ENCODE results near the gene BRINP1.

The BRINP1 gene

DNA sequence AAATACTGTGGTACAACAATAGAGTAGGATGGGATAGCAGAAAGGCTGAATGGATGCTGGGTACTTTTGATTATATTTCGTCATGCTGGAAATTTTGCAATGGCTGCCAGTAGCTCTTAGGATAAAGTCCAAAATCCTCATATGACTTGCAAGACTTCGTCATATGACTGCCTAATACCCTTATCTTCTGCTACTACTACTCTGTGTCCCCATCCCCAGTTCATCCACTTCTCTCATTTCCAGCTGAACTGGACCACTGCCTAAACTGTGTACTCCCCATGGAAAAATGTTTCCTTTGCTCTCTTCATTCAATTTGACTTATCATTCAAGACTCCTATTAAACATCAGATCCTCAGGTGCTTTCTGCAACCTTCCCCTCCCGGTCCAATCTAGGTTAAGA lies 212.9 kb downstream of the BRINP1 start:
- ChIA-PET POLR2A (no interaction called here), CTCF (no interaction called here)
- TF ChIP-seq, protein P1, sequence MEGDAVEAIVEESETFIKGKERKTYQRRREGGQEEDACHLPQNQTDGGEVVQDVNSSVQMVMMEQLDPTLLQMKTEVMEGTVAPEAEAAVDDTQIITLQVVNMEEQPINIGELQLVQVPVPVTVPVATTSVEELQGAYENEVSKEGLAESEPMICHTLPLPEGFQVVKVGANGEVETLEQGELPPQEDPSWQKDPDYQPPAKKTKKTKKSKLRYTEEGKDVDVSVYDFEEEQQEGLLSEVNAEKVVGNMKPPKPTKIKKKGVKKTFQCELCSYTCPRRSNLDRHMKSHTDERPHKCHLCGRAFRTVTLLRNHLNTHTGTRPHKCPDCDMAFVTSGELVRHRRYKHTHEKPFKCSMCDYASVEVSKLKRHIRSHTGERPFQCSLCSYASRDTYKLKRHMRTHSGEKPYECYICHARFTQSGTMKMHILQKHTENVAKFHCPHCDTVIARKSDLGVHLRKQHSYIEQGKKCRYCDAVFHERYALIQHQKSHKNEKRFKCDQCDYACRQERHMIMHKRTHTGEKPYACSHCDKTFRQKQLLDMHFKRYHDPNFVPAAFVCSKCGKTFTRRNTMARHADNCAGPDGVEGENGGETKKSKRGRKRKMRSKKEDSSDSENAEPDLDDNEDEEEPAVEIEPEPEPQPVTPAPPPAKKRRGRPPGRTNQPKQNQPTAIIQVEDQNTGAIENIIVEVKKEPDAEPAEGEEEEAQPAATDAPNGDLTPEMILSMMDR (IDR thresholded peaks at IDR 0.05; ENCODE audit: insufficient read depth, low read length, missing control alignments) = no peak
- DNase-seq (ENCODE audit: low read depth, low spot score) = no peak
- H3K4me3 ChIP-seq (ENCODE audit: low read depth, low read length) = no peak overlapping the region

DNA sequence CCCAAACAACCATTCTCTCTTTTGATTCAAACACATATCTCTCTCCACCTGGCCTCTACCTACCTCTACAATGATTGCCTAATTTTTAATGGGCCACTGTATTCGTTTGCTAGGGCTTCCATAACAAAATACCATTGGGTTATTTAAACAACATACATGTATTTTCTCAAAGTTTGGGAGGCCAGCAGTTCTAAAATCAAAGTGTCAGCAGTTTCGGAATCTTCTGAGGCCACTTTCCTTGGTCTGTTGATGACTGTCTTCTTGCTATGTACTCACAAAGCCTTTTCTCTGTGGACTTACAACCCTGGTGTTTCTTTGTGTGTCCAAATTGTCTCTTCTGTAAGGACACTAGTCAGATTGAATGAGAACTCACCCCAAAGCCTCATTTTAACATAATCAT lies 214.7 kb downstream of the BRINP1 start:
- H3K4me3 ChIP-seq (ENCODE audit: low read depth, low read length) = no peak overlapping the region
- ChIA-PET POLR2A (no interaction called here), CTCF (no interaction called here)
- TF ChIP-seq, protein P1 (IDR thresholded peaks at IDR 0.05; ENCODE audit: insufficient read depth, low read length, missing control alignments) = no peak
- DNase-seq (ENCODE audit: low read depth, low spot score) = no peak

DNA sequence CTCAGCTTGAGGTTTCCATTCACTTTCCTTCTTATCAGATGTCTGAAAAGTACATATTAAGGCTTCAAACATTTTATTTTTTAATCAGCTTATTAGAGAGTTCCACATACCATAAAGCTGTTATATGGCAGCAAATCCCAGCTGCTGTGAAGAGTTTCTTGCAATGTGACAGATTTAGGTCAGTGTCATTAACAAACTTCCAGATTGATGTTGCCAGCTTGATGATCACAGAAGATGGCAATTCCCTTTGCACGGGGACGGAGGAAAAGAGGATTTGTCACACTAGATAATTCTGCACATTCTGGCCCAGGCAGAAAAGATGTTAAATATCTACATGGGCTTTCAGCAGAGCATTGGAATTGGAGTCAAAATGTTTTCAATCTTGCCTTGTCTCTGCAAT lies 215.8 kb downstream of the BRINP1 start:
- TF ChIP-seq, protein P1 (IDR thresholded peaks at IDR 0.05; ENCODE audit: insufficient read depth, low read length, missing control alignments) = no peak
- no peak for DNase-seq (ENCODE audit: low read depth, low spot score)
- POLR2A ChIA-PET = no interaction called here
- H3K4me3 ChIP-seq (ENCODE audit: low read depth, low read length) = no peak overlapping the region
- CTCF ChIA-PET = no interaction called here

DNA sequence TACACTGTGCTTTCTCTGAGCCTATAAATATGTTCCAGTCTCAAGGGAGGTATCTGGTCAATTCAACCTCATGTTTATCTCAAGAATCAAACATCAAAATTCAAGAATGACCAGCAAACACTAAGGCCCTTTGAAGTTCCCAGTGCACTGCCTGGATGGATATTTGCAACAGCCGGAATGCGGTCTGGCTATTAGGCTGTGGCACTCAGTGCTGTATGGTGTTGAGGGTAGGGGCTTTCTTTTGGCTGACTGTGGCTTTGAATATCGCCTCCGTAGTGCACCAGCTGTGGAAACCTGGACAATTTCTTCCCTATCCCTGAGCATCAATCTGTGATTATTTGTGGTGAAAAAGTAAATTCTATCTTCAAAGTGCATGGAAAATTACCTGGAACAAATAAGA lies 220.4 kb downstream of the BRINP1 start:
- no peak for DNase-seq (ENCODE audit: low read depth, low spot score)
- POLR2A ChIA-PET = no interaction called here
- H3K4me3 ChIP-seq (ENCODE audit: low read depth, low read length) = no peak overlapping the region
- CTCF ChIA-PET = no interaction called here
- TF ChIP-seq, protein P1 (IDR thresholded peaks at IDR 0.05; ENCODE audit: insufficient read depth, low read length, missing control alignments) = no peak

DNA sequence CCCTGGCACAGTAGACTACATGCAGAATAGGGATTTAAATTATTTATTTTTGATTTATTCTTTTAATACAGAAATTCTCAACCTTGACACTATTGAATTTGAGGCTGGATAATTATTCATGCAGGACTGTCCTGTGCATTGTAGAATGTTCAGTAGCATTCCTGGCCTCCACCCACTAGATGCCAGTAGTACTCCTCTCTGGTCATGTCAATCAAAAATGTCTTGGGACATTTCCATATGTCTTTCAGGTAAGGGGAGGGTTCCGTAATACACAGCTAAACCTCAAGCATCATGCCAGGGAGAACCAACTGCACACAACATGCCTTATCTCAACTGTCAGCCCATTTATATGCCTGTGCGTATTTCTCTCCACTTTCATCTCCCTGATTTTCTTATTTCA lies 231.8 kb downstream of the BRINP1 start:
- no peak overlapping the region for H3K4me3 ChIP-seq (ENCODE audit: low read depth, low read length)
- CTCF ChIA-PET = no interaction called here
- TF ChIP-seq, protein P1 (IDR thresholded peaks at IDR 0.05; ENCODE audit: insufficient read depth, low read length, missing control alignments) = no peak
- DNase-seq (ENCODE audit: low read depth, low spot score) = no peak
- POLR2A ChIA-PET = no interaction called here

DNA sequence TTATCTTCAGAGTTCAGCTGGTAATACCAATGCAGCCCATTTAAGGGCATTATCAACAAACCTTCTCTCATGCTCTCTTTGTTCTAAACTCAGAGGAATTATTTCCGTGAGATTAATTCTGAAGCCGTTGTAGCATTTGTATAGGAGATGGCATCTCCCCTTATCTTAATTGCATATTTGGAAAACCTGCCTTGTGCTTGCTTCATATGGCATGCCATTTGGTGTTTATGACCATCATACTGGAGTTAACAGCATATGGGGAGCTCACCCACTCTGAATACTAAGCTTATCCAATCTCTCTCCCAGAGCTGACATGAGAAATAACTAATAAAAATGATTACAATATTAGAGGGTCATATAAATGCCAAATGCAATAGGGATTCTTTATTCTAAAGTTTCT lies 243.2 kb downstream of the BRINP1 start:
- no peak for DNase-seq (ENCODE audit: low read depth, low spot score)
- ChIA-PET CTCF (no interaction called here), POLR2A (no interaction called here)
- TF ChIP-seq, protein P1 (IDR thresholded peaks at IDR 0.05; ENCODE audit: insufficient read depth, low read length, missing control alignments) = no peak
- no peak overlapping the region for H3K4me3 ChIP-seq (ENCODE audit: low read depth, low read length)
